ENCODE measurements around the gene TNS3. TPM values are rescaled to one million over a fixed set of nuclear protein-coding genes. Genes with fewer than 3 reads are reported as not detected.

The TNS3 gene
- total and polyA plus RNA-seq, 10 of the 15 experiments (the other 5 are each of a cell fraction or from before 2014, with no cell fraction given): 0.27 to 2.7 (median 0.79) TPM

GRCh38 chr7:47508389-47509380 is 73.2 kb downstream of the TNS3 start:
- in situ Hi-C loops (cut with MboI): no loop called here
- no peak overlapping the region for H3K4me3 ChIP-seq
- H3K27me3 ChIP-seq (replicated peaks in 1 of 2; ENCODE audit: control insufficient read depth in 2 of 2, insufficient read depth in 2 of 2, low read length in 1 of 2): peaks cover 0 to 2% of the 10 kb centered on the region in 2 experiments; a peak in 2 of 4 replicates
- BruUV-seq (replicated peaks): no TSS peak
- H3K4me1 ChIP-seq (ENCODE audit: control insufficient read depth, insufficient read depth, low read length): no peaks in the 10 kb centered on the region
- 38% methylated on average over 11 of the region's 11 CpGs for WGBS (ENCODE audit: insufficient coverage, insufficient replicate concordance, low lambda C conversion rate, missing lambda C conversion rate)
- no peak for TF ChIP-seq GABPA (IDR thresholded peaks at IDR 0.05; ENCODE audit: low read depth)
- TF ChIP-seq TBL1XR1 (IDR thresholded peaks at IDR 0.05; ENCODE audit: low read depth, low read length): no peak
- no peak for TF ChIP-seq IKZF1 (conservative IDR thresholded peaks at IDR 0.05)
- no peak for TF ChIP-seq SREBF2 (IDR thresholded peaks at IDR 0.05; ENCODE audit: low read length)
- no peak for TF ChIP-seq JUNB (IDR thresholded peaks at IDR 0.05)
- no peak for TF ChIP-seq NRF1 (conservative IDR thresholded peaks at IDR 0.05; ENCODE audit: low read depth, low read length)
- TF ChIP-seq IKZF2 (IDR thresholded peaks at IDR 0.05): no peak
- TF ChIP-seq TAF1 (IDR thresholded peaks at IDR 0.05; ENCODE audit: borderline replicate concordance, low read depth, low read length): no peak
- TF ChIP-seq SP1 (IDR thresholded peaks at IDR 0.05; ENCODE audit: low read depth, low read length): no peak
- no peak for TF ChIP-seq MTA2 (IDR thresholded peaks at IDR 0.05; ENCODE audit: low read depth)
- no peak for TF ChIP-seq POLR2A (IDR thresholded peaks at IDR 0.05; ENCODE audit: low read depth, low read length)
- no peak for TF ChIP-seq E4F1 (IDR thresholded peaks at IDR 0.05; ENCODE audit: borderline replicate concordance, partially characterized antibody)
- no peak for TF ChIP-seq CEBPZ (IDR thresholded peaks at IDR 0.05; ENCODE audit: low read depth, low read length)
- POLR2A ChIA-PET: no interaction called here
- ATAC-seq (no peak), DNase-seq (ENCODE audit: low read depth, low spot score) (no peak), FAIRE-seq (no peak)
- SMC1A ChIA-PET (ENCODE audit: uncharacterized antibody, unreplicated experiment): no interaction called here
- H4K20me1 ChIP-seq (ENCODE audit: control insufficient read depth, insufficient read depth): no peaks in the 10 kb centered on the region
- H3K27ac ChIP-seq (ENCODE audit: control insufficient read depth, insufficient read depth): no peak overlapping the region
- H2AFZ ChIP-seq (ENCODE audit: control insufficient read depth, low read depth, low read length): no peak overlapping the region
- no peaks in the 10 kb centered on the region for H3K9me3 ChIP-seq (replicated peaks; ENCODE audit: control insufficient read depth, insufficient read depth, low read length)
- intact Hi-C loops (cut with micrococcal nuclease; ENCODE audit: unreplicated experiment): no loop called here
- CTCF ChIA-PET: no interaction called here
- H3K9ac ChIP-seq (ENCODE audit: control insufficient read depth, insufficient read depth, low read length): no peak overlapping the region
- RAD21 ChIA-PET (ENCODE audit: unreplicated experiment): no interaction called here
- no peak overlapping the region for H3K4me2 ChIP-seq (ENCODE audit: control insufficient read depth, insufficient read depth)
- no peaks in the 10 kb centered on the region for H3K79me2 ChIP-seq (ENCODE audit: control insufficient read depth, insufficient read depth, low read length)
- no peaks in the 10 kb centered on the region for H3K36me3 ChIP-seq (ENCODE audit: control insufficient read depth in 2 of 2, insufficient read depth in 2 of 2, low read length in 1 of 2)

Measured in GM12878 (cell line).